HepG2 (cell line): ENCODE data around the gene H3-3A. TPM values are rescaled to one million over a fixed set of nuclear protein-coding genes. Genes with fewer than 3 reads are reported as not detected.

Source experiments
- ATM ChIP-seq: fragments of 450-650 bp; IDR thresholded peaks from 2 replicates; pipeline ENCODE4 v1.7.1; 2017; ENCODE audit warnings: mild to moderate bottlenecking, borderline replicate concordance
- FOXK2 ChIP-seq: fragments of 450-650 bp; IDR thresholded peaks from 2 replicates; pipeline ENCODE4 v1.6.1; 2016
- HHEX ChIP-seq: IDR thresholded peaks from 2 replicates; pipeline ENCODE4 v1.6.1; 2016; ENCODE audit warnings: control low read depth
- HNF4G ChIP-seq, 2 experiments: sonication (generic) in 1 of 2; formaldehyde crosslinking in 1 of 2; IDR thresholded peaks; 2 replicates each; pipeline versions ENCODE4 v1.4.0 to v1.6.1; 2011 to 2020; ENCODE audit warnings: borderline replicate concordance in 2 of 2, low read depth in 2 of 2, mild to moderate bottlenecking in 2 of 2, low read length in 1 of 2, missing genetic modification reagents in 1 of 2, moderate library complexity in 1 of 2
- HOXA5 ChIP-seq: sonication (generic); formaldehyde crosslinking; IDR thresholded peaks from 2 replicates; pipeline ENCODE4 v1.4.0; 2020; ENCODE audit warnings: missing genetic modification reagents
- MAFF ChIP-seq: IDR thresholded peaks from 2 replicates; pipeline ENCODE4 v1.6.1; 2011; ENCODE audit warnings: low read depth, low read length, improper control_type of control experiment
- MAX ChIP-seq: IDR thresholded peaks from 2 replicates; pipeline ENCODE4 v1.6.1; 2012; ENCODE audit warnings: inconsistent platforms
- MIER2 ChIP-seq: IDR thresholded peaks from 2 replicates; pipeline ENCODE4 v1.6.1; 2016; ENCODE audit warnings: missing biosample characterization, missing genetic modification reagents
- NR2C2 ChIP-seq: sonication (generic); formaldehyde crosslinking; IDR thresholded peaks from 2 replicates; pipeline ENCODE4 v1.4.0; 2020; ENCODE audit warnings: missing genetic modification reagents, mild to moderate bottlenecking, moderate library complexity, borderline replicate concordance
- NRL ChIP-seq: sonication (generic); formaldehyde crosslinking; IDR thresholded peaks from 2 replicates; pipeline ENCODE4 v1.5.0; 2020; ENCODE audit warnings: missing genetic modification reagents, mild to moderate bottlenecking, moderate library complexity, borderline replicate concordance
- RFX1 ChIP-seq: fragments of 450-650 bp; IDR thresholded peaks from 2 replicates; pipeline ENCODE4 v1.6.1; 2017
- RXRA ChIP-seq: sonication (generic); formaldehyde crosslinking; IDR thresholded peaks from 2 replicates; pipeline ENCODE4 v1.5.1; 2020; ENCODE audit warnings: missing genetic modification reagents
- SP5 ChIP-seq: IDR thresholded peaks from 2 replicates; pipeline ENCODE4 v1.6.1; 2016; ENCODE audit warnings: low read depth, borderline replicate concordance
- SRY ChIP-seq: sonication (generic); formaldehyde crosslinking; IDR thresholded peaks from 2 replicates; pipeline ENCODE4 v1.8.0; 2022; ENCODE audit warnings: mild to moderate bottlenecking, missing genetic modification reagents
- TERF1 ChIP-seq: sonication (generic); formaldehyde crosslinking; IDR thresholded peaks from 2 replicates; pipeline ENCODE4 v1.8.0; 2022; ENCODE audit warnings: mild to moderate bottlenecking, missing genetic modification reagents, moderate library complexity
- TP53 ChIP-seq: sonication (generic); formaldehyde crosslinking; conservative IDR thresholded peaks from 2 replicates; pipeline ENCODE4 v1.4.0; 2020; ENCODE audit warnings: missing genetic modification reagents
- ZMAT3 ChIP-seq: sonication (generic); formaldehyde crosslinking; conservative IDR thresholded peaks from 2 replicates; pipeline ENCODE4 v1.7.0; 2021; ENCODE audit warnings: missing genetic modification reagents
- ZNF414 ChIP-seq: sonication (generic); formaldehyde crosslinking; IDR thresholded peaks from 2 replicates; pipeline ENCODE4 v1.5.0; 2020; ENCODE audit warnings: missing genetic modification reagents
- ZNF512B ChIP-seq: sonication (generic); formaldehyde crosslinking; IDR thresholded peaks from 2 replicates; pipeline ENCODE4 v1.5.1; 2020; ENCODE audit warnings: missing genetic modification reagents, mild to moderate bottlenecking, borderline replicate concordance
- ZNF549 ChIP-seq: sonication (generic); formaldehyde crosslinking; IDR thresholded peaks from 2 replicates; pipeline ENCODE4 v1.5.0; 2020; ENCODE audit warnings: missing genetic modification reagents
- ZNF709 ChIP-seq: sonication (generic); formaldehyde crosslinking; IDR thresholded peaks from 2 replicates; pipeline ENCODE4 v1.5.0; 2020; ENCODE audit warnings: mild to moderate bottlenecking, missing genetic modification reagents
- ZNF766 ChIP-seq: sonication (generic); formaldehyde crosslinking; IDR thresholded peaks from 2 replicates; pipeline ENCODE4 v1.5.0; 2020; ENCODE audit warnings: missing genetic modification reagents, borderline replicate concordance
- ZNF772 ChIP-seq: sonication (generic); formaldehyde crosslinking; IDR thresholded peaks from 2 replicates; pipeline ENCODE4 v1.5.0; 2020; ENCODE audit warnings: mild to moderate bottlenecking, missing genetic modification reagents
- polyA plus RNA-seq, 8 experiments: library from polyadenylated mRNA; depleted of rRNA in 3 of 8; stranded (reverse) in 7 of 8; unstranded in 1 of 8; fragments of >200 nt; fragmentation: Illumina TruSeq in 4 of 8; extraction: Trizol in 4 of 8; gene quantifications; 2 replicates each; pipeline versions ENCODE4 v1.2.1 to v1.2.3, GENCODE V29; 2011 to 2016; ENCODE audit warnings: low read depth in 4 of 8, missing spikeins in 1 of 8, mixed read lengths in 1 of 8; ENCODE audit not compliant: insufficient read depth in 1 of 8
- total RNA-seq, 5 experiments: library from RNA; depleted of rRNA; stranded (reverse); fragments of >200 nt; fragmentation: Illumina TruSeq; extraction: Trizol; gene quantifications; 2 replicates each; pipeline ENCODE4 v1.2.3, GENCODE V29; 2016; ENCODE audit warnings: low read depth in 1 of 5
- TF ChIP-seq, protein P1 (sequence below): sonication (generic); formaldehyde crosslinking; IDR thresholded peaks from 2 replicates; pipeline ENCODE4 v1.4.0; 2020; ENCODE audit warnings: missing genetic modification reagents

Gene H3-3A
- total and polyA plus RNA-seq, 2 of the 13 experiments (the other 11 are each of a cell fraction or from before 2014, with no cell fraction given) = 221 to 320 TPM

DNA sequence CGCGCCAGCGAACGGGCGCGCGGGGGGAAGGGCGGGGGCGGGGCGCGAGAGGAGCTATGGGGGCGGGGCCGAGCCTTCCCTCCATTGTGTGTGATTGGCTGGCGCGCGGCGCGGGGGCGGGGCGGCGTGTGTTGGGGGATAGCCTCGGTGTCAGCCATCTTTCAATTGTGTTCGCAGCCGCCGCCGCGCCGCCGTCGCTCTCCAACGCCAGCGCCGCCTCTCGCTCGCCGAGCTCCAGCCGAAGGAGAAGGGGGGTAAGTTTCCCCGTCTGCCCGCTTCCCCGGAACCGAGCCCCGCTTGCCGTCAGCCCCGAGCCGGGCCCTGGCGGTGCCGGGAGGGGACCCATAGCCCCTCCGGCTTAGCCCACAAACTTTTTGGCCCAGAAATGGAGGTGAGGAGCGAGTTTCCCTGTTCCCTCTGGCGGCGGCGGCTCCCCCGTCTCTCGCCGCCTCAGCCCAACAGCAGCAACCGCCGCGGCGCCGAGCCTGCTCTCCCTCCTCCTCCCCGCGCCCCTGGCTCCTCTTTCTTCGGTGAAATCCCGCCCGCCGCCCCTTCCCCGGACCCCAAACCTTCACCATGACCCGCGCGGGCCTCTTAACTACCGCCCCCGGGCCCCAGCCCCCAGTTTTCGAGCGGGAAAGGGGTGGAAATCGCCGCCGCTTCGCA lies at the start of gene H3-3A (continued):
- TF ChIP-seq ZNF512B (CRISPR knock-in tag) = no peak
- TF ChIP-seq MAFF = no peak
- TF ChIP-seq SP5 = peak; percentile 47
- no peak for TF ChIP-seq ZMAT3
- TF ChIP-seq NRL = peak; percentile 26; the same call in 1 of the 2 replicates
- TF ChIP-seq RXRA (CRISPR knock-in tag) = peak; percentile 34; the same call in 1 of the 2 replicates
- TF ChIP-seq MIER2 (CRISPR knock-in tag) = no peak
- no peak for TF ChIP-seq ZNF766 (CRISPR knock-in tag)
- peak; percentile 64 for TF ChIP-seq SRY
- TF ChIP-seq TP53 = no peak
- TF ChIP-seq ZNF549 (CRISPR knock-in tag) = no peak
- no peak for TF ChIP-seq HHEX (CRISPR knock-in tag)
- TF ChIP-seq, protein P1, sequence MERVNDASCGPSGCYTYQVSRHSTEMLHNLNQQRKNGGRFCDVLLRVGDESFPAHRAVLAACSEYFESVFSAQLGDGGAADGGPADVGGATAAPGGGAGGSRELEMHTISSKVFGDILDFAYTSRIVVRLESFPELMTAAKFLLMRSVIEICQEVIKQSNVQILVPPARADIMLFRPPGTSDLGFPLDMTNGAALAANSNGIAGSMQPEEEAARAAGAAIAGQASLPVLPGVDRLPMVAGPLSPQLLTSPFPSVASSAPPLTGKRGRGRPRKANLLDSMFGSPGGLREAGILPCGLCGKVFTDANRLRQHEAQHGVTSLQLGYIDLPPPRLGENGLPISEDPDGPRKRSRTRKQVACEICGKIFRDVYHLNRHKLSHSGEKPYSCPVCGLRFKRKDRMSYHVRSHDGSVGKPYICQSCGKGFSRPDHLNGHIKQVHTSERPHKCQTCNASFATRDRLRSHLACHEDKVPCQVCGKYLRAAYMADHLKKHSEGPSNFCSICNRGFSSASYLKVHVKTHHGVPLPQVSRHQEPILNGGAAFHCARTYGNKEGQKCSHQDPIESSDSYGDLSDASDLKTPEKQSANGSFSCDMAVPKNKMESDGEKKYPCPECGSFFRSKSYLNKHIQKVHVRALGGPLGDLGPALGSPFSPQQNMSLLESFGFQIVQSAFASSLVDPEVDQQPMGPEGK = peak; percentile 50
- no peak for TF ChIP-seq ZNF414 (CRISPR knock-in tag)
- TF ChIP-seq HNF4G (IDR thresholded peaks at IDR 0.05; ENCODE audit: borderline replicate concordance, low read depth, low read length) = no peak
- TF ChIP-seq HNF4G (CRISPR knock-in tag; IDR thresholded peaks at IDR 0.05; ENCODE audit: borderline replicate concordance, low read depth) = no peak
- TF ChIP-seq HOXA5 (CRISPR knock-in tag) = no peak
- TF ChIP-seq TERF1 (CRISPR knock-in tag) = no peak
- 0 out of 2 replicates have a peak, but pooled peaks have one; percentile 42 for TF ChIP-seq ZNF772 (CRISPR knock-in tag)
- TF ChIP-seq ATM = no peak
- peak; percentile 83 for TF ChIP-seq ZNF709 (CRISPR knock-in tag)
- peak; percentile 60 for TF ChIP-seq MAX
- TF ChIP-seq FOXK2 = no peak
- TF ChIP-seq NR2C2 = no peak
- no peak for TF ChIP-seq RFX1
